Measurements from ENCODE around the gene GADD45B.
"Not testable (repeated sequence)": the region's sequence is repeated elsewhere in the genome, so short reads cannot be mapped to it uniquely, and the experiment has no call there.

GADD45B gene

GRCh38 chr19:2488405-2488941 is 12.5 kb downstream of the GADD45B start:
- DNase-seq (ENCODE audit: low read depth): no peak

DNA sequence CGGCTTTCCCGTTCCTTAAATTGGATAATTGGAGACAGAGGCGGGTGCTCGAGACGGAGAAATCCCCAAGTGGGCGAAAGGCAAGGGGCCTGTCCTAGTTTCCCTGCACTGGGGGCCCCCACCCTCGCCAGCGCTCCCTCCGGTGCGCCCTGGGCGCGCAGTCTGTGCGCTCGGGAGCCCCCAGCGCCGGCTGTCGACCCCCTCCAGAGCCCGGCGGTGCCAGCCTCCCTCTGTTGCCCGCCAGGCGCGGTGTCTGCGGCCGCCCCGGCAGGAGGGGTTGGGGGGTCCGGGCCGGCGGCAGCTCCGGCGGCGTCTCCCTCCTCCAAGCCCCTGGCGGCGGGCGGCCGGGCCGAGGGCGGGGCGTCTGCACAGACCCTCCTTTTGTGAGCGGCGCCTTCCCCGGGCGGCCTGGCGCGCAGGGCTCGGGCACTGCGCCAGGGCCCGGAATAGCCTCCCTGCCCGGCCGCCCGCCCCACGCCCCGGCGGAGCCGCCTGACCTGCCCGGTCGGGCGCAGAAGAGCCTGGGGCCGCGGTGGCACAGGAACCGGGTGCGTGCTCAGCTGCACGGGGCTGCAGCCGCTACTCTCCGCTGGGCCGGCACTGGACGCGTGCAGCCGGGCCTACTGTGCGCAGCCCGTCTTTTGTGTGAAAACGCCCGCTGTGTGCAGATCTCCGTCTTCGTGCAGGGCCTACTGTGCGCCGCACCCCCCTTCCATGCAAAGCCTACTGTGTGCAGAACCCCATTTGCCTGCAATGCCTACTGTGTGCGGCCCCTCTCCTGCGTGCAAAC is 13.2 kb downstream of the GADD45B start:
- no peak for DNase-seq (ENCODE audit: low read depth)

DNA sequence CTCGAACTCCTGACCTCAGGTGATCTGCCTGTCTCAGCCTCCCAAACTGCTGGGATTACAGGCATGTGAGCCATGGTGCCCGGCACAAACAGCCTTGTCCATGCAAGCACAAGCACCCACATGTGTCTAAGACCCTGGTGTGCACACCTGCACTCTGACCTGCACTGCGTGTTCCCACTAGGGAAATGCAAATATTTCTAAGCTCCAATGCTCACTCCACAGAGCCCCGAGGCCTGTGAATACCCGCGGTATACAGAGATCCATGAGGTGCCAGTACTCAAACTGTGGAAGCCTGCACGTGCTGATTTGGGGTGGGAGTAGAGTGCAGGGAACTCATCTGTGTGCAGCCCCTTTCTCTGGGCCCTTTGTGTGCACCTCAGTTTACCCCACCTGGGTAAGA is 14.7 kb downstream of the GADD45B start:
- DNase-seq (ENCODE audit: low read depth): no peak

DNA sequence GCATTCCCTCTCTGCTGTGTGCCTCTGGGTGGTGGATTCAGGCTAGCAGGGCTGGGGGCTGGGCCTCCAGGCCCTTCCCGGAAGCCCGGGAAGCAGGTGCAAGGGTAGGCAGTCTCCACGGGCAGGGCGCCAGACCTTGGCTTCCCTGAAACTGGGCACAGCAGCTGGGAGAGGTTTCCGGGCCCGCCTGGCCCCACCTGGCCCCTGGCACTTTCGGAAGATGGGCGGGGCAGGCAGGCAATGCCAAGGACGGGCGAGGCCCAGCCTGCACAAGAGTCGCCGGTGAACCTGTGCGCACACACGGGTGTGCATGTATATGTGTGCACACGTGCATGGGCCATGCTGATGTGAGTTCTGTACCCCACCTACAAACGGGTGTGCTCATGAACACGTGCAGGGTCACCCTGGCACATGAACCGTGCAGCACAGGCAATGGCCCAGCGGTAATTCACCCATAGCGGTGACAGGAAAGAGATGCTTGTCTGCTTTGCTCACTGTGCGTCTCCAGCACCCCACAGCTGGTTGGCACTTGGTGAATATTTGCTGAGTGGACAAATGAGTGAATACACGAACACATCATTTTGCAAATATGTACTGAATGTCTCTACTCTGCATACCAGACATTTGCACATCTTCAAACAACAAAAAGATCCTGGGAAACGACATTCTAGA is 15.3 kb downstream of the GADD45B start:
- DNase-seq (ENCODE audit: low read depth): no peak

DNA sequence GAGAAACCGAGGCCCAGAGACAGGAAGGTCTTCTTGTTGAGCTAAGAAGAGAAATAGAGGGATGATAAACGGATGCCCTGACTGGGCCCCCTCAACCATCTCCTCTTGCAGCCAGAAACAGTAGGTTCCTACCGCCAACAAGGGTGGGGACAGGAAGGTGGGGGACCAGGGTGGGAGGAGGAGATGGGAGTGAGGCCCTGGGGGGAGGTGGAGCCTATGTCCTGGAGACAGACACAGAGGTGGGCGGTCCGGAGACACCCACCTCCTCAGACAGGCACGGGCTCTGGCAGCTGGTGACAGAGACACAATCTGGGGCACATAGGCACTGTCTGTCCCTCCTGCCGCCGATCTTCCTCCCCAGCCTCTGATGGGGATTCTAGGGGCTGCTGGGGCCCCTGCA is 16.9 kb downstream of the GADD45B start:
- no peak for DNase-seq (ENCODE audit: low read depth)

- not testable (repeated sequence) for DNase-seq (ENCODE audit: low read depth)
These were observed 17.5 kb downstream of the GADD45B start for GRCh38 chr19:2493448-2493847.

DNA sequence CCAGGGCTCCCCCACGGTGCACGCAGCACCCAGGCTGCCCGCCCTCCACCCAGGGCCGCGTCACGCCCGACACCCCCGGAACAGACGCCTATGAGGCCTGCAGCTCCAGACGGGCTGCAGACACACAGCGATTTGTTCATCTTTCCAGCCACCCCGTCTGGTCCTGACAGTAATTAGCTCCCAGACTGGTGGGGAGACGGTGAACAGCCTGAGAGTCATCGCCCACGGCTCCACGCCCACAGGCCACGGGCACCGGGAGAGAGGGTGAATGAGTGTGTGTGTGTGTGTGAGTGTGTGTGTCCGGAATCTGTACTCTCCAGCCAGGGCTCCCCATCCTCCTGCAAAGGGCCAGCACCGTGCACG is 18.1 kb downstream of the GADD45B start:
- DNase-seq (ENCODE audit: low read depth): no peak

GRCh38 chr19:2494447-2495129 is 18.7 kb downstream of the GADD45B start:
- DNase-seq (ENCODE audit: low read depth): peak; percentile 64

DNA sequence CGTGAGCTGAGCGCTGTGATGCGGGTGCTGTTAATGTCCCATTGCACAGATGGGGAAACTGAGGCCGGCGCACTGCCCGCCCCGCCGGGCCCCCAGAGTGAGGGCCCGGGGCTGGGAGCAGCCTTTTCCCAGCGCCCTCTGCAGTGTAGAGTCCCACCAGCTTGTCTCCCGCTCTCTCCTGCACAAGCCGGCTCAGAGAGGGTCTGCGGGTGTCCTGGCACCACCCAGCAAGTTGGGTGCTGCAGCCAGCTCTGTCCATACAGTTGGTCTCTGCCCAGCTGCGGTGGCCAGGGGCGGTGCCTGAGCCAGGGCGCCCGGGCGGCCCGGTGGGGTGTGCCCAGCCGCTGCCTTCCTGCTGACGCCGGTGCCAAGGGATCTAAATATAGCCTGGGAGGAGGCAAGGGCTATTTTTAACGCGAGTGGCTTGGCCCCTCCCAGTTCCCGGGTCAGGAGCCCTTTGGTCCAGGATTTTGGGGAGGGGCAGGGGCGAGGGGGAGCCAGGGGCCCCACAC is 19.3 kb downstream of the GADD45B start:
- no peak for DNase-seq (ENCODE audit: low read depth)

DNA sequence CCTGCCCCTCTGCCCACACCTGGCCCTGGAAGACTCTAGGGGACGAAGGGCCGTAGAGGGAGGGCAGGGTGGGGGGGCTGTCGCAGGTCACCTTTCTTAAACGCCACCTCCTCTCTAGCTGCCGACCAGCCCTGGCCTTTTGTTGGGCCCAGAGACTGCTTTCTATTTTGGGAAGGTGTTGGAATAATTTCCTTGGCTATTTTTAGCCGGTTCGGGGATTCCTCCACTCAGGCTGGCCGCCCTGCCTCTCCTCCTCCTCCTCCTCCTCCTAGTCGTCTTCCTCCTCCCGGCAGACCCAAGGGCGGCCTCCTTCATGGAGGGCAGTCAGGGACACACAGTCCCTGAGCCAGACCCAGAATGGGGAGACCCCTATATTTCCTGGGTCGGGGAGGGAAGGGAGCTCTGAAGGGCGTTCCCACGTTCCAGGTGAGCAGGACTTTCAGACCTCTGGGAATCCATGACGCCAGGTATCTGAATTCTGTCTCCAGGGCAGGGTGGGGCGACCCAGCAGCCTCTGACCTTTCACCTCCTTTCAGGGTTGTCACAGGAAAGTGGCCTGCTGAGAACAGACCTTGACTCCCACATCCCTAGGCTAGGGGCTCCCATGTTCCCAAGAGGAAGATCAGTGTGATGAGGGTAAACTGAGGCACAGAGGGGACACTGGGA is 19.9 kb downstream of the GADD45B start:
- no peak for DNase-seq (ENCODE audit: low read depth)

DNA sequence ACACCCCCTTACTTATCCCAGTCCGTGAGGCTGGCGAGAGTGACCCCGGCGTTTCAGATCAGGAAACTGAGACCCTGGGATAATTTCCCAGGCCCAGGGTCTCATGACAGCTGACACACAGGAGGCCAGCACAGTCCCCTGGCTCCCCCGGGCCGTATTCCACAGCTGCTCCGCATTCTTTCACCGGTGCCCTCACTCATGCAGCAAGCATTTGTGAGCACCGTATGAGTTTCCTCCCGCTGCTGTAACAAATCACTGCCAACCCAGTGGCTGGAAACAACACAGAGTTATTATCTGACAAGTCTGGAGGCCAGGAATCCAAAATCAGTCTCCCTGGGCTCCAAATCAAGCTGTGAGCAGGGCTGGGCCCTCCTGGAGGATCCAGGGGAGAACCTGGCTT is 21.3 kb downstream of the GADD45B start:
- no peak for DNase-seq (ENCODE audit: low read depth)

GRCh38 chr19:2500156-2500555 is 24.2 kb downstream of the GADD45B start:
- DNase-seq (ENCODE audit: low read depth): no peak

GRCh38 chr19:2500841-2501261 is 24.9 kb downstream of the GADD45B start:
- no peak for DNase-seq (ENCODE audit: low read depth)

GRCh38 chr19:2503521-2504109 is 27.7 kb downstream of the GADD45B start:
- peak; percentile 60 for DNase-seq (ENCODE audit: low read depth)

DNA sequence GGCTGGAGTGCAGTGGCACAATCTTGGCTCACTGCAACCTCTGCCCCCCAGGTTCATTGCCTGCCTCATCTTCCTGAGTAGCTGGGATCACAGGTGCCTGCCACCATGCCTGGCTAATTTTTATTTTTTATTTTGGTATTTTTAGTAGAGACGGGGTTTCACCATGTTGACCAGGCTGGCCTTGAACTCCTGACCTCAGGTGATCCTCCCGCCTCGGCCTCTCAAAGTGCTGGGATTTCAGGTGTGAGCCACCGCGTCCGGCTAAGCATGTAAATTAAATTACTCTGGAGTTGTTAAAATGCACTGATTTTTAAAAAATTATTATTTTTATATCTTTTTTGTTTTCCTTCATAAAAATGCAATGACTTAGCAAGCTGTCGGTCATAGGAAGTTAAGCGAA is 30.7 kb downstream of the GADD45B start:
- not testable (repeated sequence) for DNase-seq (ENCODE audit: low read depth)

DNA sequence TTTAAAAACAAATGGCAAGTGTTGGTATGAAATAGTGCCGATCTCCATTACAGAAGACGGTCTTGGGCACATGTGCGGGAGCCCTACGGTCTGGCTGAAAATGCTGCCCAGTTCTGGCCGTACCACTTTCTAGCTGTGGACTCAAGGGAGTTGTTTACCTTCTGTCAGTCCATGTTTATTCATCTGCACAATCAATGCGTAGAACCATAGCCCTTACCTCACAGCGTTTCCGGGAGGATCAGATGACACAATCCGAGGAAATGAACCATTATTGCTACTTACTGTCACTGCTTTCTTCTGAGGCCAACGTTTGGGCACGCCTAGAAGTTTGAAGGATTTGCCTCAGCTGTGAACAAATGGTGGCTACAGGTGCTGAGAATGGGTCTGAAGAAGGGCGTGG is 31.2 kb downstream of the GADD45B start:
- DNase-seq (ENCODE audit: low read depth): no peak

GRCh38 chr19:2509096-2509495 is 33.2 kb downstream of the GADD45B start:
- no peak for DNase-seq (ENCODE audit: low read depth)

DNA sequence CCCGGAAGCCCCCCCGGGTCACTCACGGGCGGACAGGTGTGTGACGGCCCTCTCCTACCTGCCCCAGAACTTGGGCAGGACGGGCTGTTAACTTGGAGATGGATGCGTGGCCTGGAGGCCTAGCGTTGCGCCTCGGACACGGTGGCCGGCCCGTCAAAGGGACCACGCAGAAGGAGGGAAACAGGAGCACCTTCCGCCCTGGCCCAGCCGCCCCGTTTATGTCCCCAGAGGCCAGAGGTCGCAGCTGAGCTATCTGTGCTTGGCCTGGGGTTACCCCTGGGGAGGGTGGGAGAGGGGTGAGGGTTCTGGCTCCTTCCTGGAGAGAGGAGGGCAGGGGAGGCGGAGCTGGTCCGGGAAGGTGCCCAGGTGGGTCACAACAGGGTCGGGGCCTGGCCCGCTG is 35.6 kb downstream of the GADD45B start:
- no peak for DNase-seq (ENCODE audit: low read depth)

GRCh38 chr19:2511991-2512390 is 36.1 kb downstream of the GADD45B start:
- no peak for DNase-seq (ENCODE audit: low read depth)

DNA sequence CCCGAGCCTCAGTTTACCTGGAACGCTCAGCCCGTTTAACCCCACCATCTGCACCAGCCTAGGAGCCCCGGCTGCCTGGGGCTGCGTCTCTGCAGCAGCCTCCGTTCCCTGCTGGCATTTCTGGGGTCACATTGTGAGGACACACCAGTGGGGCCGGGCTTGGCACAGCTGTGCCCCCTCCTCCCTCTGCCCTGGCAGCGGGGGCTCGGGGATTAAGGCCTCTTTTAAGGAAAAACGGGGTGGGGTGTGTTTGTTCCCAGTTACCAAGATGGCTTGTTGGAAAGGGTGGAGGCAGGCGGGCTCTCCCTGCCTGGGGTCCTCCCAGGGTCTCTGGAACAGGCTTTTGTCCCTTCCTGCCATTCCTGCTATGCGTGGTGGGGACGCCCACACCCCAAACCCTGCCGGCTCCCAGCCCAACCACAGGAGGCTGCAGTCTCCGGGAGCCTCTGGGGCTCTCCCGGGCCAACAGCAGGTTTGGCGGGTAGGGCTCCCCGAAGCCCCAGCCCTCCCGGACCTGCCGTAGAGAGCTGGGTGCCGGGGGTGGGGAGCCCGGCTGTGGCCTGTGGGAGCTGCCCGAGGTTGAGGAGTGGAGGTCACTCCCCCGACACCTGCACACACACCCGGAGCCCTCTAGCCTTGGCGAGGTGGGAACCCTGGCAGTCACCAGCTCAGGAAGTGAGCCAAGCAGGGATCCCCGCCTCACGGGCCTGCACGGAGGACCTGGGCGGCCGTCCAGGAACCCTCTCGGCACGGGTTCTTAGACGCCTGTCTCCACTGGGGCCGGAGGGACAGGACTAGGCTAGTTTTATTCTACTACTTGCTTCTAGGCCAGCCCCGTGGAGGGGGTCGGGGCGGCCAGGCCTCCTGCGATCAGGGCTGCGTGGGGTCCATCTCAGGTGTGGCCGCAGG is 36.9 kb downstream of the GADD45B start:
- DNase-seq (ENCODE audit: low read depth): no peak
